HG03460 (cell line): ENCODE measurements around the gene ZNF134.

ENCODE experiments used
- ATAC-seq: cut with Tn5 transposase; IDR thresholded peaks from one replicate; pipeline ENCODE4 v1.9.1; 2021; ENCODE audit not compliant: unreplicated experiment

Gene ZNF134

DNA sequence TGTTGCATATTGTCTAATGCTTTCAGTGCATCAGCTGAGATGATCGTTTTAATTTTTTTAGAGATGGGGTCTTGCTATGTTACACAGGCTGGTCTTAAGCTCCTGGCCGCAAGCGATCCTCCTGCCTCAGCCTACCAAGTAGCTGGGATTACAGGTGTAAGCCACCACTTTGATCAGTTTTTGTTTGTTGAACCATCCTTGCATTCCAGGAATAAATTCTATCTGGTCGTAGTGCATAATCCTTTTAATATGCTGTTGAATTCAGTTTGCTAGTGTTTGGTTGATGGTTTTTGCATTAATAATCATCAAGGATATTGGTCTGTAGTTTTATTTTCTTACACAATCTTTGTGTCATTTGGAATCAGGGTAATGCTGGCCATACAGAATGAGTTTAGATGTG is 23.3 kb downstream of the ZNF134 start:
- no peak for ATAC-seq

DNA sequence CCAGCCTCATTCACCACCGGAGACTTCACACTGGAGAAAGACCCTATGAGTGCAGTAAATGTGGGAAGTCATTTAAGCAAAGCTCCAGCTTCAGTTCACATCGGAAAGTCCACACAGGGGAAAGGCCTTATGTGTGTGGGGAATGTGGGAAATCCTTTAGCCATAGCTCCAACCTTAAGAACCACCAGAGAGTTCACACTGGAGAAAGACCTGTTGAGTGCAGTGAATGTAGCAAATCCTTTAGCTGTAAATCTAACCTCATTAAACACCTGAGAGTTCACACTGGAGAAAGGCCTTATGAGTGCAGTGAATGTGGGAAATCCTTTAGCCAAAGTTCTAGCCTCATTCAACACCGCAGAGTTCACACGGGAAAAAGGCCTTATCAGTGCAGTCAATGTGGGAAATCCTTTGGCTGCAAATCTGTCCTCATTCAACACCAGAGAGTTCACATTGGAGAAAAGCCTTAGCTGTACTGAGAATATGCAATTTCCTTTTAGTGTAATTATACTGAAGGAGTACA is 27.7 kb downstream of the ZNF134 start:
- no peak for ATAC-seq

DNA sequence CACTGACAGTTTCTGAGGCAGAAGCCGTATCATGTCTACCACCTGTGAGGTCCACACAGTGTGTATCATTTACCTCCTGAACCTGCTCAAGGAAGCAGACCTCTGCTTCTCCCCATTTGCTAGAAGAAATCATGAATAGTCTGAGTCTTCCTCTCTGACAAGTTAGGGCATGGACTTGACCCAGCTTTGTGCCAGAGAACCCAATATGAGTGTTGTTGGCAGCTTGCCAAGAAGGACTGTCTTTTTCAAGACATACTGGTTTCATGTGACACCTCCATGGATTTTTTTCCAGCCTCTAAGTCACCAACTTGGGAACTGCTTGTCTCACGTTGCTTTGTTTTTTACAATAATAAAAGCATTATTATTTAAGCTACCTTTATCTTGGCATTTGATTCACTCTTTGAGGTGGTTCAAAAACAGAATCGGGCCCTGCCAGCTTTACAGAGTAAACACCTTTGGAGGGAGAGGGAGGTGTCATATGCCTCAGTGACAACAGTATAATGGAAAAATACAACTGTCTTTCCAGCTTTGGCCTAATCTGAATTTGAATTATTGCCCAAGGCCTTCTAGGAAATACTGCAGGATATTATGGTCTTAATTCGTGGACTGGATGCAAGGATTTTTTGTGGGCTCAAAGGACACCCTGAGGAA is 28.5 kb downstream of the ZNF134 start:
- no peak for ATAC-seq

DNA sequence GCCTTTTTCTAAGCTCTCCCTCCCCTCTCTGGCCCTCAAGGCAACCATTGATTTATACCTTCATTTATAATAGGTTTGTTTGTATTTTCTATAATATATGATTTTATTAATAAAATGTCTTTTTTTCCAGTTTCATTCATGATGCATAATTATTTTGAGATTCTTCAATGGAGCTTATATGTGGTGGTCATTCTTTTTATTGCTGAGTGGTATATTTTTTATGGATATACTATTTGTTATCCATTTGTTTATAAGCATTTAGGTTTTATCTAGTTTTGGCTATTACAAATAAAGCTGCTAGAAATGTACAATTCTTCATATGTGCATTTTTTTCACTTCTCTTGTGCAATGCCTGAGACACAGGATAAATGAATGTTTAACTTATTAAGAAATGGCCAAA is 29.7 kb downstream of the ZNF134 start:
- no peak for ATAC-seq

DNA sequence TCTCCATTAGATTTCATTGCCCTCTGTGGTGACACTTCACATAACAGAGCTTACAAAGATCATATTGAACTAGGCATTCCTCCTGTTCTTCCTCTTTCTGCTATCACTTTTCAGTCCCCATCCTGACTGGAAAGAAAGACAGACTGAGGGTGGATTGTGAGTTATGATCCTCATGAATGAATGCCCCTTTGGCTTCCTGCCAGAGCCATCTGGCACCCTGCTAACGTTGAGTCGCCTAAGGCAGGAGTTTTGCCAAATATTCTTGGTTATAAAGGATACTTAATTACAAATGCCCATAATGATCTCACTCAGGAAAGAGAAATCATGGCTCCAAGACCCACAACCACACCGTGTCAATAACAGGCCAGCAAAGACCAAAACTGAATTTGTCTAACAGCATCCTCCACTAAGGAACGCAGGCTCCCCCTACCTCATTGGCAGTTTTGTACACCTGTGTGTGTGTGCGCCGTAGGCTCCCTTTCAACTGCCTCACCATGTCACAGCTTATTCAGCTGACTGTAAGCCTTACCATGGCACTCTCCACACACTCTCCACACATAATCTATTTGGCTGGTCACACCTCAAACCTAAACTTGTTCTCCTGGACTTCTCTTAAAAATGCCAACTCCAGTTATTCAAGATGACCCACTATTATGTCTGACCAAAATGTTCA is 34.4 kb downstream of the ZNF134 start:
- ATAC-seq, result no peak

DNA sequence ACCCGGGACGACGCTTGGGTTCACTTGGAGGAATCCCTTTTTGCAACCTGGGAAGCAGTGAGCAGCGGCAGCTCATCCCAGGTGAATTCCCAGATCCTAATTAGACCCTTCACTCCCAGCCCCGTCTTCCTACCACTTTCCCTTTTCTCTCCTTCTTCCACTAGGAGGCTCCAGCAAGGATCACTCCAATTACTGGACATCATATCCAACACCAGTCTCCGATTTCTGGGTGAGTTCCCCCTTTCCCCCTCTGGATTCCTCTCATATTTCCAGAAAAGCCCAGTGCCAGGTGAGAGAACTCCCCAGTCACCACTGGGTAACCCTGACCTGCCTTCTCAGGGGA is 37.6 kb downstream of the ZNF134 start:
- ATAC-seq, result no peak

DNA sequence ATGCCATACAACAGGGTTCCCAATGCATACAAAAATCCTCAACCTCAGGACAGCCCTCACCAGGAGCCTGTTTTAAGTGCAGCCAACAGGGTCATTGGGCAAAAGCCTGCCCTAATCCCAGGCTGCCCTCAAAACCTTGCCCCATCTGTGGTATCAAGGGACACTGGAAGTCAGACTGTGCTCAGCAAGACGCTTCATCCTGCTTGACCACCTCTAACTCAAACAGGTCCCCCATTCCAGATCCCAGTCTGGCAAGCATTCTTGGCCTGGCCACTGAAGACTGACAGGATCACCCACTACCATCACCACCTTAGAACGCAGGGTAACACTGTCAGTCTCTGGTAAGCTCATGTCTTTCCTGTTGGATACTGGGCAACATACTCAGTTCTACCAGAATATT is 39.6 kb downstream of the ZNF134 start:
- no peak for ATAC-seq

DNA sequence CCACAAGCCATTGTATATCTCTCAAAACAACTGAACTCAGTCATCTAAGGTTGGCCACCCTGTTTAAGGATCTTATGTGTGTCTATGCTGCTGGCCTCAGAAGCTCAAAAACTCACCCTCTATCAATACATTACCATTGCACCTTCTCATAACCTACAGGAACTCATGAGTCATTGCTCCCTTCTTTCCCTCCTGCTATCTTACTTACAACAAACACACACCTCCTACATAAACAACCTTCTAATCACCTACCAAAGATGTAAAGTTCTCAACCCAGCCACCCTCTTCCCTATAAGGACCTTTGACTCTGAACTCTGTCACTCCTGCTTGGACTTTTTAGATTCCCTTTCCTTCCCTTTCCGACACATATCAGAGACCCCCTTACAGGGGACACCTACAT is 41.4 kb downstream of the ZNF134 start:
- ATAC-seq, result no peak

DNA sequence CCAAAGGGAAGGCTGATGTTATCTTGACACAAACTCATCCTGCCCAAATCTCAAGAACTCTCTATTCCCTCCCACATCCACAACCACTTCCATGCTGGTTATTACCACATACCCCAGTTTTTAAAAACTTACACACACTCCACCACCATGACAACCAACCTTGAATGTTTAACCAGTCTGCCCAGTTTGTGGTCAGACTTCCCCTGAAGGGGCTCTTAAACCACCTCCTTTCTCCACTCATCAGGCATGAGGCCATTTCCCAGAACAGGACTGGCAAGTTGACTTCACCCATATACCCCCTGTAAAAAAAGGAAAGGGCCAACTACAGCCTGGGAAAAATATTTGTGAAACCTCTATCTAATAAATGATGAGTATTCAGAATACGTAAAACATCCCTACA is 42.3 kb downstream of the ZNF134 start:
- no peak for ATAC-seq

DNA sequence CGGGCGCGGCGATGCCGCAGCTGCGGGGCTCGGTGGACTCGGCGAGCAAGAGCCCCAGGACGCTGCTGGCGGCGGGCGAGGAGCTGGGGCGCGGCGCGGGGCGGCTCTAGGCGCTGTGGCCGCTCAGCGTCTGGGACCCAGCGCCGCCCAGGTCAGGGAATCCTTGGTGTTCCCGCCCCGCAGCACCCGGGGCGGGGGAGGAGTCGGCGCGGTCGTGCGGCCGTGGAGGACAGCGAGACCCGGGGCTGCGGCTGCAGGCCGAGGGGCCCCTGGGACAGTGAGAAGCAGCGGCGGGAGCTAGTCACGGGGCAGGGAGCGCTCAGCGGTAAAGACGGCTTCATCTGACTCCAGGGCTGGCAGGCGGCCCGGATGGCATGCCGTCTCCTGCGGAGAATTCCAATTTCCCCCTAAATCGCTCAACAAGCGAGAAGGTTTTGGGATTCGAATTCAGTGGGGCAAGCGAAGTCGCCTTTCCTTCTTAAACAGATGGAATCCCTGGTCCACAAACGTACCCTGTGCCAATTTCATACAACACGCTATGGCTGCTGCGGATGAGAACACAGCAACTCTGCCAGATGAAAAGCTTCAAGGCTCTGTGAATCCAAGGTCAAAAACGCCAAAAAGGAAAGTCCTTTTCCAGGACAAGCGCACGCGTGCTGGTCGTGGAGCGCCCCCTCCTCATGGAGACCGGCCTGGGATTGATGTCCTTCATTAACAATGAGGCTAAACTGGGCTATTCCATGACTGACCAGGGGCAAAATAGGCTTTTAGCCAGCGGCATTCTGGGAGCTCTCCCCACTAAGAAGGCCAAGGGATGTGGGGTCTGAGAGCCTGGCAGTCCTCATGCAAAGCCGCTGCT is 50.5 kb downstream of the ZNF134 start:
- no peak for ATAC-seq

DNA sequence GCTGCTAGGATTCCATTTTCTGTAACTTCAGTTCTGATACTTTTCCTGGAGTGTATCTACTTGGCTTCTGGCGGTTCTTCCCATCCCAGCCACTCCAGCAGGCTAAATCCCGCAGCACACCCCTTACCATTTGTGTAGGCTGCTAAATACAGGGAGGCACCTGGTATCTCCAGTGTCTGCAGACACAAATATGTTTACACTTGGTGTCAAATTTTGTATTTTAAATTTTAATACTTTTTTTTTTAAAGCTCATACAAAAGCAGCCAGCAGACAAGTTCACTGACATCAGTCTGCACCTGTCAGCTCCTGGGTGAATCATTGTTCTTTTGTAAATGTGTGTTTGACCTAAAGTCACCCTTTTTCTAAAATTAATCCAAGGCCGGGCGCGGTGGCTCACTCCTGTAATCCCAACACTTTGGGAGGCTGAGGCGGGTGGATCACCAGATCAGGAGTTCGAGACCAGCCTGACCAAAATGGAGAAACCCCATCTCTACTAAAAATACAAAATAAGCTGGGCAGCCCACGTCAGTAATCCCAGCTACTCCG is 51.3 kb downstream of the ZNF134 start:
- no peak for ATAC-seq

DNA sequence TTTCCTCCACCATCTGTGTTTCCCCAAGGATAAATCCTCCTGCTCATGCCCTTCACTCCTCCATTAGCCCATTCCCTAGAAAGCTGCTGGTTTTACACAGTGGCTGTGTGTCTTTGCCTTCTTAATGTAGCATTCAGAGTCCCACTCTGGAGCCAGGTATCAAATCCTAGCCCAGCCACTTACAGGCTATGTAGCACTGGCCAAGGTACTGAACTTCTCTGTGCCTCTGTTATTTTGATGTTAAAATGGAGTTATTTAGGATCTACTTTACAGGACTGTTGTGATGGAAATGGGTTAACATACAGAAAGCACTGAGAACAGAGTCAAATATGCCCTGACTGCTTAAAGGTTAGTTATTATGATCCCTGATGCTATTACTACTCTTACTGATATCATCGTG is 53.2 kb downstream of the ZNF134 start:
- no peak for ATAC-seq

DNA sequence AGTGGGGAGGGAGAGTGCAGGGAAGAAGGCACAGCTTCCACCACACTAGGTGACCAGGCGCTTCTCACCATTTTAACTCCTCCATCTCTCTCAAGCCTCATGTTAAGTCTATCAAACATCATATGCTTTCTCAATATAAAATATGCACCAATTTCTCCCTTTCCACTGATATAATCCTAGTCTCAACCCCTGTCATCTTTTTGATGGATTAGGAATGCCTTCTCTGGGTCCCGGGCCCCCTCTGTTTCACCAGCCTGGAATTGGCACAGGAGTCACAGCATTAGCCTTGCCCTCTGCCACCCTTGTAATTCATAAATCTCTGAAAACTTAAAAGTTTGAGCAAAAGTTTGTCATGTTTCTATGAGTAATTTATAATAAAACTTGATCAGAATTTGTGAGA is 54.6 kb downstream of the ZNF134 start, which contains the start of gene ZSCAN4:
ZSCAN4 (plus strand) TSS at position 301 of the 400 bp plus-strand sequence. CDS start 7,211 bp downstream, outside the sequence.
- no peak for ATAC-seq

DNA sequence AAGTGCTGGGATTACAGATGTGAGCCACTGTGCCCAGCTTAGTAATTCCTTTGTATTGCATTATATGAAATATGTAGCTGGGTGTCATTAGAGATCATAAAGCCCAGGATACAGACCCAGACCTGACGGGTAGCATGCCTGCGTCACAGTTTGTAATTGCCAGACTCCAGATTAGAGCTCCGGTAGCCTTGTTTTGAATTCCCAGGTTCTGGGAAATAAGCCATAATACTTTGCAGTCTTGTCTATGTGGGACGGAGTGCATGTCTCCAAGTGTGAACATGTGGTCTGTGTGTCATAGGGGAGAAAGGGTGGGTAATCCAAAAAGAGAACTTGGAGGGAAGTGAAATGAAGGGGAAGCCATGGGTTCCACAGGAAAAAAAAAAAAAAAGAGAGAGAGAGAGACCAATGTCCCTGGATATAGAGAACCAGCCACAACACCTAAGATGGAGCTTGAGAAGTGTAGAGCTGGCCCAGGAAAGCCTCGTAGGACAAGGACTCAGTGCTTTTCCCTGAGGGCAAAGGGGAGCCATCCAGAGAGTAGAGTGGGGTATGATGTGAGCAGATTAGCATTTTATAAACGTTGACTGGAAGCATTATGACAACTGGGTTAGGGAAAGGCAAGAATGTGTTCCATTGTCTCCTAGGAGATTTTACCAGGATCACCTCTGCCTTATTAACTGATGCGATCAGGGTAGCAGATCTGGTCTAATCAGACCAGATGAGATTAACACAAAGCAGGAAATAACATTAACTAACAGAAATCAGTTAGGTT is 57.3 kb downstream of the ZNF134 start:
- ATAC-seq, result no peak

DNA sequence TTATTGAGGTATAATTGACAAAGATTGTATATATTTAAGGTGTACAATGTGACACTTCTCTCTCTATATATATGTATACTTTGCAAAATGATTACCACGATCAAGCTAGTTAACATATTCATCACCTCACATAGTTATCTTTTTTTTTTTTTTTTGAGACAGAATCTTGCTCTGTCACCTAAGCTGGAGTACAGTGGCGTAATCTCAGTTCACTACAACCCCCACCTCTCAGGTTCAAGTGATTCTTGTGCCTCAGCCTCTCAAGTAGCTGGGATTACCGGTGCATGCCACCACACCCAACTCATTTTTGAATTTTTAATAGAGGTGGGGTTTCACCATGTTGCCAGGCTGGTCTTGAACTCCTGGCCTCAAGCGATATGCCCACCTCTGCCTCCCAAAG is 58.4 kb downstream of the ZNF134 start:
- ATAC-seq, result no peak
